Adrenal gland (tissue), 5 donors: Measurements from ENCODE around the gene NSD1.

Experiments used
- CTCF ChIP-seq, 6 experiments: fragments of 450-650 bp in 4 of 6; fragments of 200-600 bp in 2 of 6; sonication (generic) in 1 of 6; IDR thresholded peaks; 1 replicate in 5 of 6; 2 replicates in 1 of 6; pipeline versions ENCODE4 v1.5.1 to v1.8.0; 2016 to 2021; ENCODE audit warnings: antibody characterized with exemption in 6 of 6, mild to moderate bottlenecking in 2 of 6, moderate library complexity in 1 of 6
- POLR2A ChIP-seq, 2 donors: fragments of 450-650 bp; IDR thresholded peaks; one replicate each; pipeline ENCODE4 v1.6.1; 2017; ENCODE audit warnings: antibody characterized with exemption in 2 of 2, mild to moderate bottlenecking in 2 of 2, moderate library complexity in 1 of 2
- donor health status: DM: no; HTN: no; CAD: no.

- TF ChIP-seq POLR2A (IDR thresholded peaks at IDR 0.05) (no peak), CTCF (IDR thresholded peaks at IDR 0.05) (no peak)
Observed at GRCh38 chr5:177204281-177204680, 70.7 kb downstream of the NSD1 start.
